DND-41 (cell line): Measurements from ENCODE around the gene PGAM2.
"Not testable (repeated sequence)": the region's sequence is repeated elsewhere in the genome, so short reads cannot be mapped to it uniquely, and the experiment has no call there.

Source experiments
- EZH2 ChIP-seq: IDR thresholded peaks from 3 replicates; pipeline ENCODE4 v1.6.1; 2012; ENCODE audit warnings: borderline replicate concordance, low read depth, mild to moderate bottlenecking, moderate library complexity, low read length, inconsistent platforms; ENCODE audit not compliant: severe bottlenecking
- TF ChIP-seq, protein P1 (sequence below): IDR thresholded peaks from 2 replicates; pipeline ENCODE4 v1.5.1; 2012; ENCODE audit warnings: borderline replicate concordance, low read length, moderate library complexity, mild to moderate bottlenecking; ENCODE audit not compliant: poor library complexity, severe bottlenecking; ENCODE audit errors: extremely low read depth

DNA sequence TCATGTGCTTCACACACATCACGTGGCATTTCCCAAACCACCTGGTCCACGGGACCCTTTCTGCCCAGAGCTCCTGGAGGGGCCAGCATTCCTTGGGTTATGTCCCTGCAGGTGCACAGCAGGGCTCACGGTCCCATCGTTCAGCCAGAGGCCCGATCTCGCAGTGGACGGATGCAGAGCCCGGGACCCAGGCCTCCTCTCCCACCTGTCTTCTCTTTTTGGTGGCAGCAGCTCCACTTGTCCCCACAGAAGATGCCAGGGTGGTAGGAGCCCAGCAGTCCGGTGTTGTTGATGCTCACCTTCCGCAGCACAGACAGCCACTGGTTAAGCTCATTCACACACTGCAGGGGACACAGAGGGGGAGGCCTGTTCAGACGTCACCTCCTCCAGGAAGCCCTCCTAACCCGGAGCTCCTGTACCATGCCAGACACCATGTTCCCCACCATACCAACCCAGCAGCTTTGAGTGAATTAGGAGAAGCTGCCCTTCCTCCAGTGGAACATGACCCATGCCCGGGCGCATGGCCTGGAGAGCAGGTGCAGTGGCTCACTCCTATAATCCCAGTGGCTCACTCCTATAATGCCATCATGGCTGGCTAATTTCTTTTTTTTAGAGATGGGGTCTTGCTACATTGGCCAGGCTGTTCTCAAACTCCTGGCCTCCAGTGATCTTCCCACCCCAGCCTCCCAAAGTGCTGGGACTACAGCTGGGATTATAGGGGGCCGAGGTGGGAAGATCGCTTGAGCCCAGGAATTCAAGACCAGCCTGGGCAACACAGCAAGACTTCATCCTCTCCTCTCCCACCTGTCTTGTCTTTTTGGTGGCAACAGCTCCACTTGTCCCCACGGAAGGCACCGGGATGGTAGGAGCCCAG lies 31.2 kb downstream of the PGAM2 start:
- TF ChIP-seq, protein P1, sequence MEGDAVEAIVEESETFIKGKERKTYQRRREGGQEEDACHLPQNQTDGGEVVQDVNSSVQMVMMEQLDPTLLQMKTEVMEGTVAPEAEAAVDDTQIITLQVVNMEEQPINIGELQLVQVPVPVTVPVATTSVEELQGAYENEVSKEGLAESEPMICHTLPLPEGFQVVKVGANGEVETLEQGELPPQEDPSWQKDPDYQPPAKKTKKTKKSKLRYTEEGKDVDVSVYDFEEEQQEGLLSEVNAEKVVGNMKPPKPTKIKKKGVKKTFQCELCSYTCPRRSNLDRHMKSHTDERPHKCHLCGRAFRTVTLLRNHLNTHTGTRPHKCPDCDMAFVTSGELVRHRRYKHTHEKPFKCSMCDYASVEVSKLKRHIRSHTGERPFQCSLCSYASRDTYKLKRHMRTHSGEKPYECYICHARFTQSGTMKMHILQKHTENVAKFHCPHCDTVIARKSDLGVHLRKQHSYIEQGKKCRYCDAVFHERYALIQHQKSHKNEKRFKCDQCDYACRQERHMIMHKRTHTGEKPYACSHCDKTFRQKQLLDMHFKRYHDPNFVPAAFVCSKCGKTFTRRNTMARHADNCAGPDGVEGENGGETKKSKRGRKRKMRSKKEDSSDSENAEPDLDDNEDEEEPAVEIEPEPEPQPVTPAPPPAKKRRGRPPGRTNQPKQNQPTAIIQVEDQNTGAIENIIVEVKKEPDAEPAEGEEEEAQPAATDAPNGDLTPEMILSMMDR, result not testable (repeated sequence)
- not testable (repeated sequence) for TF ChIP-seq EZH2
